Uterus (tissue), 2 donors: ENCODE results near the gene CHRNA5.

Experiments
- POLR2A ChIP-seq, 2 donors: fragments of 450-650 bp; IDR thresholded peaks; one replicate each; pipeline ENCODE4 v1.6.1; 2016; ENCODE audit warnings: antibody characterized with exemption in 2 of 2, mild to moderate bottlenecking in 1 of 2, moderate library complexity in 1 of 2
- TF ChIP-seq, protein P1 (sequence below), 4 experiments: fragments of 200-600 bp in 2 of 4; fragments of 450-650 bp in 2 of 4; sonication (generic) in 2 of 4; IDR thresholded peaks; one replicate each; pipeline ENCODE4 v1.5.1; 2016 to 2019; ENCODE audit warnings: antibody characterized with exemption in 4 of 4, mild to moderate bottlenecking in 2 of 4, moderate library complexity in 1 of 4

DNA sequence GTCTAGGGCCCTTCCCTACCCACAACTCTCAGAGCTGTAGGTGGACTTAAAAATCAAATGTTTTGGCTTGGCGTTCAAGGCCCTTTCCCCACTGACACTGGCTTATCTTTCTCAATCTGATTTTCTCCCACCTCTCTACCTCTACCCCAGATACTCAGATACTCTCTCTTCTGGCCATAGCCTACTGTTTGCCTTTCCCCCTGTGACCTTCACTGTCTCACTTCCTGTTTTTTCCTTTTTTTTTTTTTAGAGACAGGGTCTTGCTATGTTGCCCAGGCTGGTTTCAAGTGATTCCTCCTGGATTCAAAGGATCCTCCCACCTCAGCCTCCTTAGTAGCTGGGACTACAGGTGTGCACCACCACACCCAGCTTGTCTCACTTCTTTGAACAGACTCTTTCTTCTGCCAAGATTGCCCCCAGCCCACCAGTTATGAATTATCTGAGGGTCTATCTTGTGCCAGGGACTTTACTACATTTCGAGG is 71.1 kb downstream of the CHRNA5 start:
- TF ChIP-seq, protein P1, sequence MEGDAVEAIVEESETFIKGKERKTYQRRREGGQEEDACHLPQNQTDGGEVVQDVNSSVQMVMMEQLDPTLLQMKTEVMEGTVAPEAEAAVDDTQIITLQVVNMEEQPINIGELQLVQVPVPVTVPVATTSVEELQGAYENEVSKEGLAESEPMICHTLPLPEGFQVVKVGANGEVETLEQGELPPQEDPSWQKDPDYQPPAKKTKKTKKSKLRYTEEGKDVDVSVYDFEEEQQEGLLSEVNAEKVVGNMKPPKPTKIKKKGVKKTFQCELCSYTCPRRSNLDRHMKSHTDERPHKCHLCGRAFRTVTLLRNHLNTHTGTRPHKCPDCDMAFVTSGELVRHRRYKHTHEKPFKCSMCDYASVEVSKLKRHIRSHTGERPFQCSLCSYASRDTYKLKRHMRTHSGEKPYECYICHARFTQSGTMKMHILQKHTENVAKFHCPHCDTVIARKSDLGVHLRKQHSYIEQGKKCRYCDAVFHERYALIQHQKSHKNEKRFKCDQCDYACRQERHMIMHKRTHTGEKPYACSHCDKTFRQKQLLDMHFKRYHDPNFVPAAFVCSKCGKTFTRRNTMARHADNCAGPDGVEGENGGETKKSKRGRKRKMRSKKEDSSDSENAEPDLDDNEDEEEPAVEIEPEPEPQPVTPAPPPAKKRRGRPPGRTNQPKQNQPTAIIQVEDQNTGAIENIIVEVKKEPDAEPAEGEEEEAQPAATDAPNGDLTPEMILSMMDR (IDR thresholded peaks at IDR 0.05) = no peak
- TF ChIP-seq POLR2A (IDR thresholded peaks at IDR 0.05) = no peak
